Measurements from ENCODE around the gene TLK2. TPM values are rescaled to one million over a fixed set of nuclear protein-coding genes. Genes with fewer than 3 reads are reported as not detected.
"Not testable (repeated sequence)": the region's sequence is repeated elsewhere in the genome, so short reads cannot be mapped to it uniquely, and the experiment has no call there.

Gene TLK2
- total RNA-seq, 1 experiment from 2014 or later = 48.6 TPM

GRCh38 chr17:62591822-62592221 is 113.2 kb downstream of the TLK2 start:
- not testable (repeated sequence) for H3K9me3 ChIP-seq (ENCODE audit: low read length); H3K9me2 ChIP-seq (replicated peaks; ENCODE audit: insufficient read depth, low read length); H2AFZ ChIP-seq (ENCODE audit: low read length); H4K20me1 ChIP-seq (ENCODE audit: insufficient read depth, low read depth, low read length); H3K27me3 ChIP-seq (ENCODE audit: low read length); H3K4me2 ChIP-seq (ENCODE audit: low read depth, low read length, poor library complexity, severe bottlenecking); H3K4me3 ChIP-seq (ENCODE audit: low read length); H3K4me1 ChIP-seq (ENCODE audit: low read length); DNase-seq; H3K9ac ChIP-seq (ENCODE audit: low read length); H3K27ac ChIP-seq (ENCODE audit: low read length)
- Histone ChIP-seq H3K36me3 (ENCODE audit: insufficient read depth, low read length) (peaks cover 46% of the 10 kb centered on the region), H3K79me2 (ENCODE audit: low read length) (0 out of 2 replicates have a peak, but pooled peaks cover 16% of the 10 kb centered on the region)

- no peak overlapping the region for H3K4me2 ChIP-seq (ENCODE audit: low read depth, low read length, poor library complexity, severe bottlenecking)
- H3K9me3 ChIP-seq (ENCODE audit: low read length) = no peaks in the 10 kb centered on the region
- no peak for DNase-seq
- no peak overlapping the region for H3K9ac ChIP-seq (ENCODE audit: low read length)
- no peaks in the 10 kb centered on the region for H3K27me3 ChIP-seq (ENCODE audit: low read length)
- H3K79me2 ChIP-seq (ENCODE audit: low read length) = peaks cover 19% of the 10 kb centered on the region; the same call in 1 of the 2 replicates
- H2AFZ ChIP-seq (ENCODE audit: low read length) = no peak overlapping the region
- H3K4me3 ChIP-seq (ENCODE audit: low read length) = no peak overlapping the region
- H4K20me1 ChIP-seq (ENCODE audit: insufficient read depth, low read depth, low read length) = no peaks in the 10 kb centered on the region
- no peaks in the 10 kb centered on the region for H3K4me1 ChIP-seq (ENCODE audit: low read length)
- no peaks in the 10 kb centered on the region for H3K9me2 ChIP-seq (replicated peaks; ENCODE audit: insufficient read depth, low read length)
- peaks cover 53% of the 10 kb centered on the region for H3K36me3 ChIP-seq (ENCODE audit: insufficient read depth, low read length)
- no peak overlapping the region for H3K27ac ChIP-seq (ENCODE audit: low read length)
Measured at GRCh38 chr17:62592341-62593099, 113.9 kb downstream of the TLK2 start.

DNA sequence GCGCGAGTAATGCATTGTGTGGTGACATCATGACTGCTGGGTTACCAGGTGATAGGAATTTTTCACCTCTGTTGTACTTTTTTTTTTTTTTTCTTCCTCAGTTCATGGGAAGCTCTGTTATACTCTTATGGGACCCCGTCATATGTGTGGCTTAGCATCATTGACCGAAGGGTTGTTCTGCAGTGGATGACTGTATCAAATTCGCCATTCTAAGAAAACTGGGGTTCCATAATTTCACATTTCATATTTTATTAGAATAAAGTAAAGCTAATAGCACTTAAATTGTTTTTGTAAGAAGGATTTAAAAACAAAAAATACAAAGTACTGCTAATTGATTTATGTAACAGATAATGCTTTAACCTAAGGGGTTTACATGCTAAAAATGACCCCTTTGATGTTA is 116.9 kb downstream of the TLK2 start:
- no peaks in the 10 kb centered on the region for H3K4me1 ChIP-seq (ENCODE audit: low read length)
- no peak overlapping the region for H2AFZ ChIP-seq (ENCODE audit: low read length)
- no peak overlapping the region for H3K9ac ChIP-seq (ENCODE audit: low read length)
- peaks cover 9% of the 10 kb centered on the region; the same call in 1 of the 2 replicates for H3K79me2 ChIP-seq (ENCODE audit: low read length)
- no peak overlapping the region for H3K4me2 ChIP-seq (ENCODE audit: low read depth, low read length, poor library complexity, severe bottlenecking)
- H3K9me2 ChIP-seq (replicated peaks; ENCODE audit: insufficient read depth, low read length) = no peaks in the 10 kb centered on the region
- H4K20me1 ChIP-seq (ENCODE audit: insufficient read depth, low read depth, low read length) = no peaks in the 10 kb centered on the region
- DNase-seq = no peak
- H3K4me3 ChIP-seq (ENCODE audit: low read length) = no peak overlapping the region
- no peaks in the 10 kb centered on the region for H3K27me3 ChIP-seq (ENCODE audit: low read length)
- H3K27ac ChIP-seq (ENCODE audit: low read length) = no peak overlapping the region
- peaks cover 49% of the 10 kb centered on the region for H3K36me3 ChIP-seq (ENCODE audit: insufficient read depth, low read length)
- no peaks in the 10 kb centered on the region for H3K9me3 ChIP-seq (ENCODE audit: low read length)

GRCh38 chr17:62596662-62597061 is 118.0 kb downstream of the TLK2 start:
- DNase-seq = no peak

GRCh38 chr17:62597150-62597549 is 118.5 kb downstream of the TLK2 start:
- Histone ChIP-seq H2AFZ (ENCODE audit: low read length) (no peak overlapping the region), H4K20me1 (ENCODE audit: insufficient read depth, low read depth, low read length) (no peaks in the 10 kb centered on the region), H3K4me3 (ENCODE audit: low read length) (no peak overlapping the region), H3K79me2 (ENCODE audit: low read length) (peaks cover 4% of the 10 kb centered on the region), H3K9me3 (ENCODE audit: low read length) (no peaks in the 10 kb centered on the region), H3K36me3 (ENCODE audit: insufficient read depth, low read length) (peaks cover 45% of the 10 kb centered on the region), H3K9ac (ENCODE audit: low read length) (no peak overlapping the region), H3K9me2 (replicated peaks; ENCODE audit: insufficient read depth, low read length) (no peaks in the 10 kb centered on the region), H3K27ac (ENCODE audit: low read length) (no peak overlapping the region), H3K27me3 (ENCODE audit: low read length) (no peaks in the 10 kb centered on the region), H3K4me2 (ENCODE audit: low read depth, low read length, poor library complexity, severe bottlenecking) (no peak overlapping the region), H3K4me1 (ENCODE audit: low read length) (no peaks in the 10 kb centered on the region)
- DNase-seq = no peak

More at GRCh38 chr17:62596662-62597061, 118.0 kb downstream of the TLK2 start:
- H3K27me3 ChIP-seq (ENCODE audit: low read length) = no peaks in the 10 kb centered on the region
- no peak overlapping the region for H3K4me3 ChIP-seq (ENCODE audit: low read length)
- H3K79me2 ChIP-seq (ENCODE audit: low read length) = peaks cover 4% of the 10 kb centered on the region
- H3K27ac ChIP-seq (ENCODE audit: low read length) = no peak overlapping the region
- H3K4me1 ChIP-seq (ENCODE audit: low read length) = no peaks in the 10 kb centered on the region
- peaks cover 44% of the 10 kb centered on the region for H3K36me3 ChIP-seq (ENCODE audit: insufficient read depth, low read length)
- no peaks in the 10 kb centered on the region for H3K9me2 ChIP-seq (replicated peaks; ENCODE audit: insufficient read depth, low read length)
- H4K20me1 ChIP-seq (ENCODE audit: insufficient read depth, low read depth, low read length) = no peaks in the 10 kb centered on the region
- no peak overlapping the region for H3K4me2 ChIP-seq (ENCODE audit: low read depth, low read length, poor library complexity, severe bottlenecking)
- no peaks in the 10 kb centered on the region for H3K9me3 ChIP-seq (ENCODE audit: low read length)
- H3K9ac ChIP-seq (ENCODE audit: low read length) = no peak overlapping the region
- no peak overlapping the region for H2AFZ ChIP-seq (ENCODE audit: low read length)

DNA sequence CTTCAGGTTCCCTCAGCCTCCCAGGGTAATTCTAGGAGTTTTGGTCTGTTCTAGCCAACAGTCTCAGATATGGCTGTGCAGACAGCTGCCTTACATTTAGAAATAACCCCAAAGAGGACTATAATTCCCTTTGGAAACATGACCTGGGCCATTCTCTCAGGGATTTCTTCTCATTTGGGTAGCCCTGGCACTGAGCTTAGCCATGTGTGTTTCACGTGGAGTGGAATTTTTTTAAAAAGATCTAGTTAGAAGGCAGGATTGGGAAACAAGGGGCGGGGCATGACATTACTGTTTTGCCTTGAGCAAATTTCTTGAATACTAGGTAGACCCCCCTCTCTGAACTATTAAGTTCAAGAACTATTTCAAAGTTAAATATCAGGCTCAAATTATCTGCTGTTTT is 119.3 kb downstream of the TLK2 start:
- H3K9ac ChIP-seq (ENCODE audit: low read length) = no peak overlapping the region
- H3K36me3 ChIP-seq (ENCODE audit: insufficient read depth, low read length) = peaks cover 48% of the 10 kb centered on the region
- no peak for DNase-seq
- H3K27me3 ChIP-seq (ENCODE audit: low read length) = no peaks in the 10 kb centered on the region
- no peaks in the 10 kb centered on the region for H3K4me1 ChIP-seq (ENCODE audit: low read length)
- H4K20me1 ChIP-seq (ENCODE audit: insufficient read depth, low read depth, low read length) = no peaks in the 10 kb centered on the region
- H2AFZ ChIP-seq (ENCODE audit: low read length) = no peak overlapping the region
- no peak overlapping the region for H3K27ac ChIP-seq (ENCODE audit: low read length)
- no peak overlapping the region for H3K4me3 ChIP-seq (ENCODE audit: low read length)
- H3K79me2 ChIP-seq (ENCODE audit: low read length) = peaks cover 4% of the 10 kb centered on the region
- no peak overlapping the region for H3K4me2 ChIP-seq (ENCODE audit: low read depth, low read length, poor library complexity, severe bottlenecking)
- no peaks in the 10 kb centered on the region for H3K9me3 ChIP-seq (ENCODE audit: low read length)
- H3K9me2 ChIP-seq (replicated peaks; ENCODE audit: insufficient read depth, low read length) = no peaks in the 10 kb centered on the region

DNA sequence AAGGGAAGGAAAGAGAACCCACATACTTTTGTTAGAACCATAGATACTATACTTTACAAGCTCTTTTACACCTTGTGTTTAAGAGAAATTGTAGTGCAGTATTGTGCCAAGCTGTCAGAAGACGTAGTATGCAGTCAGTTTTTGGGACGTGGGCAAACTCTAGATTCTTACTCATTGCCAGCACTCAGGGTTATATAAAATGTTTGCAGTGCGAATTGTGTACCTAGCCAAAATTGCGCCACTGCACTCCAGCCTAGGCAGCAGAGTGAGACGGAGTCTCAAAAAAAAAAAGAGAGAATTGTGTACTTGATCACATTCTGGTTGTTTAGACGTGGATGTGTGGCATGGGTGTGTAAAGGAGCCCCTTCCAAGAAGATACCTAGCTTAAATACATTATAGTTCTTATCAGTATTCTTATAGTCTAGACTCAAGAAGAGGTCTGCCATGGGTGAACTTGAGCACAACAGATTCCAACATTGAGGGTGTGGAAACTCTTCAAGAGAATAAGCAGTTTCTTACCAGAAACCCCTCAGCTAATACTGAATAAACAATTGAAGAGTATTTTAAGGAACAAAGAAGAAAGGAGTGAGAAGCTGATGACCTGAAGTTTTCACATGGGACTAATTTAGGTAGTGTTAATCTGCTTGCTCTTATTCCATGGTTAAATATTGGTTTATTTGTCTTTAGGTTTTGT is 121.5 kb downstream of the TLK2 start:
- Histone ChIP-seq H3K4me2 (ENCODE audit: low read depth, low read length, poor library complexity, severe bottlenecking) (no peak overlapping the region), H3K4me3 (ENCODE audit: low read length) (no peak overlapping the region), H3K9me3 (ENCODE audit: low read length) (no peaks in the 10 kb centered on the region), H3K9ac (ENCODE audit: low read length) (no peak overlapping the region), H4K20me1 (ENCODE audit: insufficient read depth, low read depth, low read length) (no peaks in the 10 kb centered on the region), H2AFZ (ENCODE audit: low read length) (no peak overlapping the region), H3K9me2 (replicated peaks; ENCODE audit: insufficient read depth, low read length) (no peaks in the 10 kb centered on the region), H3K27me3 (ENCODE audit: low read length) (no peaks in the 10 kb centered on the region), H3K79me2 (ENCODE audit: low read length) (peaks cover 4% of the 10 kb centered on the region), H3K4me1 (ENCODE audit: low read length) (no peaks in the 10 kb centered on the region), H3K36me3 (ENCODE audit: insufficient read depth, low read length) (peaks cover 33% of the 10 kb centered on the region), H3K27ac (ENCODE audit: low read length) (no peak overlapping the region)
- DNase-seq = no peak

DNA sequence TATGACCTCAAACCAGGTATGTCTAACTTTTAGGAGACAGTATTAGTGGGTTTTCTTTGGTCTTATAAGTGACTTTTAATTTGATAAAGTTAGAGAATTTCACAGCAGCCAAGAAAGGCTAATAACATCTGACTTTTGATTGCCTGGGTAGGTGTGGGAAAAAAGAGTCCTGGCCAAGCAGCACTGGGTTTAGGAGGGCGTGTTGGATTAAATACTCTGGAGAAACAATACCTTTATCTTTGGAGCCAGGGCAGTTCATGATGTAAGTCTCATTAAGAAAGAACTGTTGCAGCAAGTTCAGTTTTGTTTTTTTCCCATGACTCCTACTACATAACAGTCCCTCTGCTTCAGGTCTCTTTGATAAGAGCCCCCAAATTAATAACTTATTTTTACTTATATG is 122.2 kb downstream of the TLK2 start:
- Histone ChIP-seq H4K20me1 (ENCODE audit: insufficient read depth, low read depth, low read length) (no peaks in the 10 kb centered on the region), H3K4me1 (ENCODE audit: low read length) (no peaks in the 10 kb centered on the region), H3K4me2 (ENCODE audit: low read depth, low read length, poor library complexity, severe bottlenecking) (no peak overlapping the region), H3K9me2 (replicated peaks; ENCODE audit: insufficient read depth, low read length) (no peaks in the 10 kb centered on the region), H3K27ac (ENCODE audit: low read length) (no peak overlapping the region), H3K4me3 (ENCODE audit: low read length) (no peak overlapping the region), H3K9ac (ENCODE audit: low read length) (no peak overlapping the region), H3K79me2 (ENCODE audit: low read length) (peaks cover 4% of the 10 kb centered on the region), H3K36me3 (ENCODE audit: insufficient read depth, low read length) (peaks cover 27% of the 10 kb centered on the region), H3K9me3 (ENCODE audit: low read length) (no peaks in the 10 kb centered on the region), H2AFZ (ENCODE audit: low read length) (no peak overlapping the region), H3K27me3 (ENCODE audit: low read length) (no peaks in the 10 kb centered on the region)
- DNase-seq = no peak

Data from Karpas-422 (cell line).